A204.1 (cell line): ENCODE data around the gene GPA33.

Source experiments
- FAIRE-seq: peaks from 2 replicates; lab custom pipeline; 2012; peaks lifted over from hg19 to GRCh38; lab: Jason Lieb, UNC

GPA33 gene

DNA sequence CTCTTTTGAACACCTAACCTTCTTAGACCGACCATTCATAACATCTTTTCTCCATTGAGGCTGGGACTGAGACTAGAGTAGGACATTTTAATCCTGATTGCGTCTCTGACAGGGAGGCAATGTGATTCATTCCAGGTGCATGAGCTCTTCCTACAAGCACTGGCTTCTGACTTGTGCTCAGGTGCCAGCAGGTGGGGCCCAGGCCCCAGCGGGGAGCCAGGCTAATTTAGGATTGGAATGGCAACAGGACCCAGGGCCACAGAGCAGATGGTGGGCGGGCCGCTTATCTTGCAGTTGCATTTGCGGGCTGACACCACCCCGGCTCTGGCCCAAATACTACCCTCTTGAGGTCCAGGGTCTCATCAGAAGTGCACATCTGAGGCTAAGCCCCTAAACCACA lies 4.1 kb downstream of the GPA33 start:
- FAIRE-seq = no peak

DNA sequence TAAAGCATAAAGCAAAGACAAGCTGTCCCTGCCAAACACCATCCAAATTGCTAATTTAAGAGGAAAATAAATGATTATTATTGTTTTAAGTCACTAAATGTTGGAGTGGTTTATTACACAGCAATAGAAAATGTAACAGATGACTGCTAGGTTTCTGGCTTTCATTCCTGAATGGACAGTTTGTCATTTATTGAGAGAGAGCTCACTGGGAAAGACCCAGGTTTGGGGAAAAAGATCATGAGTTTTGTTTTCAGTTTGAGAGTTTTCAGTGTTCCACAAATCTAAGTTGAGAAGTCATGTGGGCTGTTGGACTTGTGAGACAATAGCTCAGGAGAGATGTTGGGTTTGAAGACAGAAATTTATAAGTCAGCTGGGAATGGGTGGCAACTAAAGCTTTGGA lies 5.4 kb downstream of the GPA33 start:
- FAIRE-seq = no peak

DNA sequence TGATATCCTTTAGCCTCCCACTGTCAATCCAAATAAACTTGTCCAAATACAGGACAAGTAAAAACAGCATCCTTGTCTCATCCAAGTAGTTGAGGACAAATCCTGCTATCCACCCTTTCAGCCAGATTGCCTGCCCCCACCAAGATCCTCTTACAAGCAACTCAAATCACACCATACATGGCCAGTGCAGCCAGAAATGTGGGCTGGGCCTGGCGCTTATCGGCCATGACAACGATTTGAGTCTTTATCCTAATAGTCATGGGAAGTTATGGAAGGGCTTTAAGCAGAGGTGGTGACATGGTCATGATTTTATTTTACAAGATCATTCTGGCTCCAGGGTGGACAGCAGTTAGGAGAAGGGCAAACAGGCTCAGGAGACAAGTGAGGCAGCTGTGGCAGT lies 6.3 kb downstream of the GPA33 start:
- FAIRE-seq = no peak

DNA sequence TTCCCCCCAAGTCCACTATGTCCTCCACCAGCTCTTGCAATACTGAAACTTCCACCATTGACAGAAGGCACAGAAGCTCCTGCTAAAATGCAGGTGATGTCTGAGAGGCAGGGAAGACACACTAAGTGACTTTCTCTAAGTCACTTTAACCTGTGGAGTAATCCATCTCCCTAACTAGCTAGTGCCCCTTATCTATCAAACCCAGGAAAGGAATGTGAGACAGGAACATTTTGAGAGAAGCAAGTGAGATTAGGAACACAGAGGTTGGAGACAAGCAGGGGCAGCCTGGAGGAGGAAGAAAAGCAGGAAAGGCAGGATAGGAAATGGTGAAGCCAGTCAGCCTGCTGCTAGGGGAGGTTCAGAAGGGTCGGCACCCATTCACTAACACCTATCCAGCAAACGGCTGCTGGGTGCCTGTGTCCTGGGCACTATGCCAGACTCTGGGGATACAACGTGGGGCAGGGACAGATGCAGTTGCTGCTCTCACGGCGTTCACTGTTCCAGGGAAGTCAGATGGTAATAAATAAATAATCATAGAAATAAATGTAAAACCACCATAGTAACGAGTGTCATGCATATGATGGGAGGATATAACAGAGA lies 7.0 kb downstream of the GPA33 start:
- no peak for FAIRE-seq

DNA sequence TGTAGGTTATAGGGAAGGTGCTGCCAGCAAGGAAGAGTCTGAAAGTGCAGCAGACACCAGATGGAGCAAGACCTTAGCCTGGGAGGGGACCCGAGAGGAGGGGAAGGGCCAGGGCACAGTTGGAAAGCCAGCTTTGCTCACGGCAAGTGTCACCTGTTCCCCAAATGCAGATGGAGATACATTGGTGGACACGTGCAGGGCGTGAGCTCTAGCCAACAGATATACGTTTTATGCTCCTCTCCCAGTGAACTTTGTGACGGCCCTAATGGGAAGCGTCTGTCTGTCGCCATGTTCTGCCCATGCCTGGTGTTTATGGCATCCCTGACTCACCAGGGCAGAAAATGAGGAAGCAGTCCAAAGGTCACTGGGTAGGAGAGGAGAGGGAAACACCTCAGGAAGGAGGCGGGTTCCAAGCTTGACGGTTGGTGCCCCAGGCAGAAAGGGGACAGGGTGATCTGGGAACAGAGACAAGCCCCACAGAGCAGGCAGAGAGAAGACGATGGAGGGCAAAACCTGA lies 7.6 kb downstream of the GPA33 start:
- FAIRE-seq = no peak

DNA sequence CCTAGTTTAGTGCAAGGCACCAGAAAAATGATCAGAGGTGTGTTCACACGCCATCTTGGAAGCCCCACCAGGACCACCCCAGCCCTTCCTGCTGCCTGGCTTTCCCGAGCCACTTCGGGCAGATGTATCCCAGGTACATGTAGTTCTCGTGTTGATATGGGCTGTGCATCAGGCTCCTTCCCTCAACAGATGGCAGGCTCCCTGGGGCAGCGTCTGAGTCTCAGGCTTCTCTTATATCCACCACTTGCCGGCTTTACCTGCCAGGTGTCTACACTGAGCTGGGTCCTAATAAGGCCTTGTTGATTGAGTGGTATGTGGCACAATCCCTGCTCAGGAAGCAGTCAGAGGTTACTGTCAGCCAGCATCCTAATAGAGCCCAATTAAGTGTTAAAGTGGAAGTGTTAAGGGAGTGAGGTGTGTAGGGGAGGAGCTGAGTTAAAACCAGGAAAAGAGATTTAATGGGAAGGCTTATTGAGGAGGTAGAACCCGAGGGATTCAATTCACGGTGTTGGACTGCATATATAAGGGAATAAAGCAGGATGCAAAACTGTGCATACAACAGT lies 8.5 kb downstream of the GPA33 start:
- FAIRE-seq = no peak

DNA sequence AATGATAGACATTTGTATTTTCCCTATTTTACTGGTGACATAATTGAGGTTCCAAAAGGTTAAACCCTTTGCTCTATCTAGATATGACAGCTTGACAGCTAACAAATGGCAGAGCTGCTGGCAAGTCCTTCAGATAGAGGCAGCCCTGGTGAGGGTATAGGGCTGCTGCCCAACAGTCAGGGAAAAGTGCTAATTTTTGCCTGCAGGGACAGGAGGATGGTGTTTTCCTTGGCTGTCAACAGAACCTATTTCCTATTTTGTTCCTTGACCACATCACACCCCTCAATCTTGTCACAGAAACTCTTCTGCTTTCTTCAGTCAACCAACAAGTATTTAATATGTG lies 12.3 kb downstream of the GPA33 start:
- FAIRE-seq = no peak

DNA sequence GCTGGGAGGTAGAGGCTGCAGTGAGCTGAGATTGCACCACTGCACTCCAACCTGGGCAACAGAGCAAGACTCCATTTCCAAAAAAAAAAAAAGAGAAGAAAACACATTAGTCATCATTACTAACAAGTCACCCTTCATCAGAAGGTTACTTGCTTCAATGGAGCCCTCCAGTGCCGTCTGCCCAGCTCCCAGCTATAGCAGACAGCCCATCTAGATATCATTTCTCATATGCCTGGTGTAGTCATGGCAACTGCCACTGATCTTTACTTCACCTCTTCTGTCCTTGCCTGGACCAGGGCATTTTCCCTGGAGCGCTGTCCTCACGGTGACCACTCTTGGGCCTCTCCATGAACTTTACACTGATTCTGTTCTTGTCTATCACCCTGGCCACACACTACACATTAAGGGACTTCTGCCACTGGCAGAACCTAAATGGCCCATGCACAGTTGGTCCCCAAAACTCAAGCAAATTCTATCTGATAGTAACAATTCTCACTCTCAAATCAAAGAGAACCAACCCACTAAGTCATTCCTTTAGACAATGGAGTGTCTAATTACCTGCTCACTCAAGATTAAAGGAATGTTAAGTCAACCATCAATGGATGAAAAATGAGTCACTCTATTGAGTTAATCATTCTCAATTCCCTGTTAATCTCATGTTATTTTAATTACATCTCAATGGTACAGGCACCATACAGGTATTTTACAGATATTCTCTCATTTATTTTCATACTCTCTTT lies 12.9 kb downstream of the GPA33 start:
- FAIRE-seq = no peak

DNA sequence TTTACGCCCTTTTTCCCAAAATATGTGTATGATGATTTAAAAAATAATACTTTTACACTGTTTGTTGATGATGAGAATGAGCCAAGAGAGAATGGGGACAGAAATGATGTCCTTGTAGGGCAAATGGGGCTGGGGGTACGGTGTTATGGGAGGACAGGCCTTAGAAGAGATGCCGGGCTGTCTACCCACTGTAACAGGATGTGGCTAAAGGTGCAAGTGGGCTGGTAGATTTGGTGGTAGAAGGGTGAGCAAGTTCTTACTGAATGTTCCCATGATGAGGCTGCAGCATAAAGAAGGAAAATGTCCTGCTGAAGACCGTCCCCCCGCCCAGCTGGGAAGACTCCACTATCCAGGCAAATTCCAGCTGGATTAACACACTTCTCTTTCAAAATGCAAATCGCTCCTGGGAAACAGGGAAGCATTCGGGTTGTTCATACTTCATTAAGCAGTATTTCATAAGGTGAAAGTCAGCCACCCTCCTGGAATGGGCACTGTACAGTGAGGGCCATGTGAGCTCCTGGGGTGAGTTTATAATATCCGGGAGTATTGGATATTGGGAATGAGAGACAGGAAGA lies 14.0 kb downstream of the GPA33 start:
- FAIRE-seq = no peak

DNA sequence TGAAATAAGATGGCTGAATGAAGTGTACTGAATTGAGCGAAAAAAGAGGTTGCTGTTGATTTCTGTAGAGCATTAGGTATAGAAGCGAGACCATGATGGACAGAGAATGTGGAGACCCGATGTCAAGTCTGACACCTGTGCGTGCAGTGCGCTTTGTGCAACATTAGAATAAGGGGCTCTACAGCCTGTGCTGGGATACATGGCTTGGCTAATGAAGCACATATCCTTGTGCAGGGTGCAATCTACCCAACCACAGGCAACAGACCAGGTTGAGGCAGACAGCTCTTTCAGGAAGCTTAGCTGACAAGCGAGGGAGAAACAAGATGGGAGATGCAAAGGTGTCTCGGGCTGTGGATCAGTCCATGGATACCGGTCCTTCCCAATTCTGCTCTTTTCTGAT lies 18.9 kb downstream of the GPA33 start:
- no peak for FAIRE-seq

DNA sequence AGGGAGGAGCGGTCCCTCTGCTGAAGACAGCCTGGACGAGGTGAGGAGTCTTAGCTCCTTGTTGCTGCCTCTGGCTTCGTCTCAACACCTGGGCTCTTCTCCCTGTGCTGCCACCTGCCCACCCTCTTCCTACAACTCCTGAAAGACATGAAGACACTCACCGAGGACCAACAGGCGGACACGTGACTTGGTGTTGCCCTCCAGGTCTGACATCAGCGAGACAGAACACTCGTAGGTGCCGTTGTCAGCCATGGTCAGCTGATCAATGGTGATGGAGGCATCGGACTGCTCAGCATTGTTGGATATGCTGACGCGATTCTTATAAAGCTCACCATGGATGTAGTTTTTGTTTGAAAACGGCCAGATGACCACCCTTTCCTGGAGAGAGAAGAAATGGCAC lies 21.4 kb downstream of the GPA33 start:
- FAIRE-seq = no peak

DNA sequence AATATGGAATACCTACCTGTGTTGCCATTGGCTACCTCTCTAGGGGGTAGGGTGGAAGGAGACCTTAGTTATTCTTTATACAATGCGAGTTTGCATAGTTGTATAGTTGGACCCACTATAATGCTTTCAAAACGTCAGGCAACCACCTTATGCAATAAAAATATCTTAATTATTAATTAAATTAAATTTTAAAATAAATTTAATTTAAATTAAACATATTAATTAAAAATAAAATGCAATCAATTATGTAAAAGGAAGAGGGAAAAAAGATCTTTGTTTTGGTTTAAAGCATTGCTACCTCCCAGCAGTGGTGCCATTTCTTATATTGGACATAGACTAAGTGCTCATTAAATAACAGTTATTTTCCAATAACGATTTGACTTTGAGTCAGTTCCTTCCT lies 22.3 kb downstream of the GPA33 start:
- no peak for FAIRE-seq

DNA sequence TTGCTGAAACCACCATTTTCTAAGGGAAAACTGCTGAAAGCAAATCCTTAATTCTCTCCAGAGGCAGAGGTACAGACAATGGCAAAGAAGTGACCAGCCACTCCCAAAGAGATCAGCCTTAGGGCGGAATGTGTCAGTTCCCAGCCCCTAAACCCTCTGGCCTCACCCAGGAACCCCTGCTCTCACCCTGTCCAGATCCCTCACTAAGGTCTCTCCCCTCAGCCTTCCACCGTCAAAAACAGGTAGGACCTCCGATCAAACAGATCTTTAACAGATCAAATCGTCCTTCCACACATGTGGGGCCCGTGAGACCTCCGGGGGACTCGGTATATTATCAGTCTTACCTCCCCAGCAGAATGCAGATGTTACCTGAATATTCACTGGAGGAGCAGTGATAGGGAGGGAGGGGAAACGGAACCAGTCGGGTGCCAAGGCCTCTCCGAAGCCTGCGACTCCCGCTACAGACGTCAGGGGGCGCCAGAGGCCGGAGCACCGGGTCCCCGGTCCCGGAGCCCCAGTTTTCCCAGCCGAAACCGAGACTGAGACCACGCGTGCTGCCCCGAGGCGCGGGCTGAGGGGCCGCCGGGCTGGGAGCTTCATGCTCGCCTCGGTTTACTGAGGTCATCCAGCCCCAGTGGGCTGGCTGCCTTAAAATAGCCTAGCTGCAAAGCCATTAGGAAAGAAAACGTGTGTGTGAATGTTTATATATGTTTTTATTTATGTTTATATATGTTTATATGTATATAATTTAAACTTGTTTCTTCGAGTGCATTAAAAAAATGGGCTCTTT lies 23.6 kb downstream of the GPA33 start:
- no peak for FAIRE-seq

DNA sequence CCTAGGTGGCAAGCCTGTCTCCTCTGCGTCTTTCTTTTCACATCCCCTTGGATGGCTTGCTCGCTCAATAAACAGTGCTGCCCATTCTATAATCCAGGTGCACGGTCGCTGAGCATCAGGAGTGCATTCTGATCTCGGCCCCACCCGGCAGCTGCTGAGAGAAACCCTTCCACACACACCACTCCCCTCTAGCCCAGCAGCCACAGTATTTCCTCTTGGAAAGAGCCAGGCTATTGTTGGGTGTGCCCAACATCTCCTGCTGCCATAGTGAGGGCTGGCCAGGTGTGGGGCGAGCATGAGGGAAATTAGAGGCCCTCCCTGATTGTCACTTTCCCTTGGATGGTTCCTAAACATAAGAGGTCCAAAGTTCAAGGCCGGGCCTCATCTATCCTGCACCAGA lies 24.7 kb downstream of the GPA33 start:
- no peak for FAIRE-seq

DNA sequence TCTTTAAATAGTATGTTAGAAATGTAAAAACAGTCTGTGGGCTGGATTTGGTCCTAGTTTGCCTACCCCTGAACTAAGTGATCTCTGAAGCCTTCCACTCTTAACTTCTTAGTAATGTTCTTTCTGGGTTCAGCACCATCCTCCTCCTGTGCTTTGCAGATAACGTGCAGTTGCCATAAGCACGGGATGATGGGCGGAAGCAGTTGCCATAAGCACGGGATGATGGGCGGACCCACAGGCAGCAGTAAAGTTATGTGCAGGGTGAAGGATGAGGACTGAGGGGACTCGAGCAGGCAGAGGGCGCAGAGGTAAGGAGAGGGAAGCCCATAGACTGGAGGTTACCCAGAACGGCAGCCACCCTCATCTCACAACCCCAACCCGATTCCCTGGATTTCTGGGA lies 25.6 kb downstream of the GPA33 start:
- FAIRE-seq = no peak

DNA sequence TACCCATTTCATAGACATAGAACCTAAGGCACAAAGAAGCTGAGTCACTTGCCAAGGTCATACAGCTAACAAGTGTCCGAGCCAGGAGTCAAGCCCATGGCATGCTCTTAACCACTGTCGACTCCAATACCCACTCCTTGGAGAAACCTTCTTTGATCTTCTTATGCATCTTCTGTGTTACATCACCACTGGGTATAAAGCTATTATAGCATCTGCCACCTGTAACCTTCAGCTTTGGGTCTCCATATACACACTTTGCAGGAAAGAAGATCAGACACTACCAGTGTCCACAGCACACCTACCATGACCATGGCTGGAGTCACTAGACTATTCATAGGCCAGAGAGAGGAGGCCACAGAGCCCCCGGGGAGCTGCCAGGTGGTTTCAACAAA lies 29.1 kb downstream of the GPA33 start:
- FAIRE-seq = no peak

DNA sequence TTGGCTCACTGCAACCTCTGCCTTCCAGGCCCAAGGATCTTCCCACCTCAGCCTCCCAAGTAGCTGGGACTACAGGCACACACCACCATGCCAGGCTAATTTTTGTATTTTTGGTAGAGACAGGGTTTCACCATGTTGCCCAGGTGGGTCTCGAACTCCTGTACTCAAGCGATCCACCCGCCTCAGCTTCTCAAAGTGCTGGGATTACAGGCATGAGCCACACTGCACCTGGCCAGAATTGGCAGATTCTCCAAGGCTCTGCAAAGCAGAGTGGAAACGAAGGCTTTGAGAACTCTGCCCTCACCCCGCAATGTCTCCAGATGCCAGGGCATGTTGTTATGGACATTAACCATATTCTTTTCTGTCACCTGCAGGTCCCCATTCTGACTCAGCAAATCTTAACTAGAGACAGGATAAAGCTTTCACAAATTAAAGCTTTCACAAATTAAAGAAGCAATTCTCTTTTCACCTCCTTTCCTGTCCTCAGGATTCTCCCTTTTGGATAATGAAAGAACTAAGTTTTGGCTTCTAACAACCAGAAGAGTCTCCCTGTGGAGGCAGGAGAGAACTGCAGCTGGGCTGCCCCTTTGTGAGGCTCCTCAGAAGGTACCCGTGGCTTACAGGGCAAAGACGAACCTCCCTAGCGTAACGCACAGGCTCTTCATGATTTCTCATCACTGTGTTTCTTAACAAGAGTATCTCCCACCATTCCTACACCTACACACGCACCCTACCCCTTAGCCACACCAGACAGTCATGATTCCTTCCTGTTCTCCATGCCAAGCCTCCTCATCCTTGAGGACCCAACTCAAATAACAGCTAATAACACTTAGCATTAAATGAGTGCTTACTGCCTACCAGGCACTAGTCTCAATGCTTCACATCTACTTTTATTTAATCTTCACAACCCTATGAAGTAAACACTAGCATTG lies 29.8 kb downstream of the GPA33 start:
- no peak for FAIRE-seq

DNA sequence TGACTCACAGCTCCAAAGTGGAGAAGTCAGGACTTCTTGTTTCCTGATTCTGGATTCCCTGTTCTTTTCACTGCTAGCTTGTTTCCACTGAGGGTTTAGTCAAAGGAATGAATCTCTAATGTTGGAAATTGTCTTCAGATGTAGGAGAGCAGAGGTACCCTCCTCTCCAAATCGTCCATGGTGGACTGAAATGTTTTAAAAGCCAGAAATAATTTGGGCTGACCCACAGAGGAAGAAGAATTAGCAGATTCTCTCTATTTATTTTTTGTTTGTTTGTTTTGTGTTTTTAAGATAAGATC lies 30.4 kb downstream of the GPA33 start:
- FAIRE-seq = no peak

DNA sequence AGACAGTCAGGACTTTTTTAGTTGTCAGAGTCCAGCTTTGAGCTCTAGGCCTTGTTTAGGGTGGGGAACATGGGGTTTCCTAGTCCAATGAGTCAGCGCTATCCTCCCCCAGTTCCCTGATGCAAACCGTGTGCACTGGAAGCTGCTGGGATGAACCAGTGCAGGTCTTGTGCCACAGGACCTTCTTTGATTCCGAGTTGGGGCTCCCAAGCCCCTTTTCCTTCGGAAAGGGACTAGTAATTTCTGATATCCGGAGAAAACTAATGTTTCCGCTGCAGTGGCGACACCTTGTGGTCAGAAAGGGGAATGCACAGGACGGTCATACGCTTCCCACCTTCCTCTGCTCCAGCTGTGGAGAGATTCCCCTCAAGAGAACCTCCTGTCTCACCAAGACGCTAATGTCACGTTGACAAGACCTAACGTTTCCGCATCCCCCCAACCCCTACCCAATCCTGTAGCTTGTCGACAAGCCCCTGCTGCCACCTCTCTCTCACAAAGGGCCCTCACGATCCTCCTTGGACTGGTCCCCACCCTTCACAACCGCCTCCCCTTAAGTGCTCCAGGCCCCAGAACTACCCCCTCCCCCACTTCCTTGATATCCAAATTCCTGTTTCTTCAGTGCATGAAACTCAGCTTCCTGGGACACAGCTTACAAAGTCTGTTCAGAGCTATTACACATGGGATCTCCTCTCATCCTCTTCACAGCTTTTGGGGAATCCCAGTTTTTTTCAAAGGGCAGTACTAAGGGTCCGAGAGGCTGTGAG lies 30.9 kb downstream of the GPA33 start:
- no peak for FAIRE-seq

DNA sequence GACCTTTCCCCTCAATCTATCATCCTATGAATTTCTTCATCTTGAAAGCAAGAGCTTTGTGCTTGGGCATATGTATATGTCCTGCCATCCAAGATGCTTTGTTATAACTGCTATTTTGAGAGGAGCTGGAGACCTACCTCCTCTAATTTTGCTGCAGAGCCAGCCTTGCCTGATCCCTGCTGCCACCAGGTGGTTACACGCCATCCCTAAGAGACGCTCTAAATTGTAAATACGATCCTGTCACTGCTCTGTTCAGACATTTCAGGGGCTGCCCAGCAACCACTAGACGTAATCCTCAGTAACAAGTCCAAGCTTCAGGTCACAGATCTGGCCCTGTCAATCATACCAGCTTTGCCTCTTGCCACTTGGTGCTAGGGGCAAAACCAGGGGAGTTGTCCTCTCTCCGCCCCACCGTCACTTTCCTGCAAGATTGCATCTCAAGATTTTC lies 32.9 kb downstream of the GPA33 start:
- FAIRE-seq = no peak
